Naive thymus-derived CD8-positive, alpha-beta T cell (primary cell): ENCODE data around the gene LPGAT1. TPM values are rescaled to one million over a fixed set of nuclear protein-coding genes. Genes with fewer than 3 reads are reported as not detected.
"Not testable (repeated sequence)": the region's sequence is repeated elsewhere in the genome, so short reads cannot be mapped to it uniquely, and the experiment has no call there.

Experiments used
- ATAC-seq, 2 donors: fragments of 150-1000 bp; cut with Tn5 transposase in 1 of 2; sonication (Bioruptor Pico), chemical (Tn5 transposase) in 1 of 2; 1 replicate in 1 of 2; 2 replicates in 1 of 2; pipeline ENCODE4 v1.10.0; 2021; ENCODE audit warnings: mild to moderate bottlenecking in 2 of 2, moderate library complexity in 2 of 2
- POLR2A ChIA-PET: fragments of 350-600 bp; sonication (Branson Sonifier 250); formaldehyde crosslinking; loops from one replicate; lab custom pipeline; 2021; ENCODE audit warnings: antibody characterized with exemption; lab: Charles Lee
- DNase-seq, 10 donors: peaks; one replicate each; pipeline versions ENCODE4 v3.0.0 to v3.0.0-alpha.2; 2020 to 2022
- H3K27ac Mint-ChIP-seq, 10 donors: one replicate each; pipeline ENCODE4 v1.8.0; 2020 to 2022; ENCODE audit warnings: mild to moderate bottlenecking in 10 of 10, mixed read lengths in 10 of 10, moderate library complexity in 4 of 10, inconsistent platforms in 1 of 10
- H3K27me3 Mint-ChIP-seq, 5 donors: one replicate each; pipeline ENCODE4 v1.8.0; 2021 to 2022; ENCODE audit warnings: mixed read lengths in 5 of 5
- H3K36me3 Mint-ChIP-seq, 3 donors: one replicate each; pipeline ENCODE4 v1.8.0; 2020 to 2022; ENCODE audit warnings: mixed read lengths in 3 of 3, mild to moderate bottlenecking in 2 of 3, inconsistent platforms in 1 of 3
- H3K4me1 Mint-ChIP-seq, 4 donors: one replicate each; pipeline ENCODE4 v1.8.0; 2021 to 2022; ENCODE audit warnings: mixed read lengths in 4 of 4
- H3K4me3 Mint-ChIP-seq, 10 donors: one replicate each; pipeline ENCODE4 v1.8.0; 2020 to 2022; ENCODE audit warnings: mild to moderate bottlenecking in 10 of 10, mixed read lengths in 10 of 10, moderate library complexity in 6 of 10, inconsistent platforms in 1 of 10
- H3K9me3 Mint-ChIP-seq, 9 donors: one replicate each; pipeline ENCODE4 v1.8.0; 2020 to 2022; ENCODE audit warnings: mixed read lengths in 9 of 9, mild to moderate bottlenecking in 3 of 9, inconsistent platforms in 1 of 9, moderate library complexity in 1 of 9
- polyA plus RNA-seq, 3 donors: library from polyadenylated mRNA; unstranded; fragments of 300-500 nt; fragmentation: Illumina TruSeq; gene quantifications; one replicate each; pipeline ENCODE4 v1.2.3, GENCODE V29; 2021
- total RNA-seq, 8 experiments: library from RNA in 2 of 8; stranded (reverse) in 2 of 8; gene quantifications; one replicate each; pipeline ENCODE4 v1.2.3 and lab custom pipeline; 2021 to 2026

The LPGAT1 gene
- total and polyA plus RNA-seq, 5 experiments from 2014 or later: 6.1 to 21.0 (median 15.7) TPM

GRCh38 chr1:211704543-211704942 lies 126.0 kb downstream of the LPGAT1 start:
- Mint-ChIP-seq H3K36me3 (no peaks in the 10 kb centered on the region), H3K9me3 (no peaks in the 10 kb centered on the region), H3K4me3 (no peak overlapping the region), H3K27me3 (no peaks in the 10 kb centered on the region), H3K27ac (no peak overlapping the region), H3K4me1 (peaks cover 0 to 4% (median 2%) of the 10 kb centered on the region in 4 donors)
- POLR2A ChIA-PET: no interaction called here
- no peak for ATAC-seq
- DNase-seq: no peak

DNA sequence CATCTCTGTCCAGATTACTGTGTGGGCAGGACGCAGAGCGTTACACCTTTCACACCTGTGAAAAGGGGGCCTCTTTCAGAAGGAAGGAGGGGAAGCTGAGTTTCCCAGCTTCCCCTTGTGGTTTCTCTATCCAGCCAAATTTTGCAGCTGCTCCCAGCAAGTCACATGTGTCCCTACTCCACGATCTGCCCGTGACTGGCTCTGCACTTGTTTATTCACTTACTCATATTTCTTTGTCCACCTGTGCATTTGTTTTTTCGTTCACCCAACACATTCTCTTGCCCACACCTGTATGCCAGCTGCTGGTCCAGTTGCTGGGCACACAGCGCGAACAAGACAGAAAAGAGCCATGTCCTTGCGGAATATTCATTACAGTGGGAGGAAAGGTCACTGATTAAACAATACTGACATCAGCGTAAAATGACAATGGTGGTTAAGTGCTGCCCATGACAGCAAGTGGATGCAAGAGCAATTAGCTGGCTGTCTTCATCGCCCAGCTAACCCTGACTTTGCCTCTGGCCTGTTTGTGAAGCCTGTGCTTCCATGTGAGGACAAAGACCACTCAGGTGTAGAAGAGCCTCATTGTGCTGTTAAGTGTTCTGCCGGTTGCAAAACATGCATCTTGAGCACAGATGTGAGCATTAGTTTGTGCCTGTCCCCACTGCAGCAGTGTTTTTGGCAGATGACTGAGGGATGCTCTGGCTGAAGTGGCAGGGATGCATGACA lies 126.6 kb downstream of the LPGAT1 start:
- ATAC-seq (no peak), DNase-seq (no peak)
- H3K9me3 Mint-ChIP-seq: no peaks in the 10 kb centered on the region
- H3K4me1 Mint-ChIP-seq: peaks cover 2 to 8% (median 4%) of the 10 kb centered on the region in 4 donors
- peaks cover 0 to 1% (median 0%) of the 10 kb centered on the region in 5 donors for H3K27me3 Mint-ChIP-seq
- H3K27ac Mint-ChIP-seq: peak overlapping the region in 1 of 10 donors; percentile 17
- POLR2A ChIA-PET: no interaction called here
- H3K4me3 Mint-ChIP-seq: no peak overlapping the region
- no peaks in the 10 kb centered on the region for H3K36me3 Mint-ChIP-seq

DNA sequence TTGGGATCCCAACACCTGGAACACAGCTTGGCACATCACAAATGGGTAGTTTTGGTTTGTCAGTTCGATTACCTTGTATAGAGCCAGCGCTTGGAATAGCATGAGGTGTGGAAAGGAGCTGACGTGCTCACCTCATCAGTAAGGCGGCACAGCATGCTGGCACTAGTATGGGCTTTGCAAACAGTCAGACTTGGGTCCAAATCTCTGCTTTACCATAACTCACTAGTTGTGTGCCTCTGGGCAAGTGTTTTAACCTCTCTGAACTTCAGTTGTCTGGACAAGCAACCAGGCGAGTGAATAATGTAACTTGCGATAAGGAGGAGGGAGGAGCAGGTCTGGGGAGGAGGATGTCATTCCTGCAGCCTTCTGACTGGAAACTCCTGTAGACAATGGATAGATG lies 128.8 kb downstream of the LPGAT1 start:
- Mint-ChIP-seq H3K9me3 (no peaks in the 10 kb centered on the region), H3K27me3 (peaks cover 0 to 1% (median 0%) of the 10 kb centered on the region in 5 donors), H3K36me3 (no peaks in the 10 kb centered on the region), H3K4me1 (peaks cover 4 to 28% (median 21%) of the 10 kb centered on the region in 4 donors), H3K27ac (peak overlapping the region in 2 of 10 donors; percentile 3 to 11), H3K4me3 (no peak overlapping the region)
- DNase-seq (no peak), ATAC-seq (no peak)
- POLR2A ChIA-PET: no interaction called here

DNA sequence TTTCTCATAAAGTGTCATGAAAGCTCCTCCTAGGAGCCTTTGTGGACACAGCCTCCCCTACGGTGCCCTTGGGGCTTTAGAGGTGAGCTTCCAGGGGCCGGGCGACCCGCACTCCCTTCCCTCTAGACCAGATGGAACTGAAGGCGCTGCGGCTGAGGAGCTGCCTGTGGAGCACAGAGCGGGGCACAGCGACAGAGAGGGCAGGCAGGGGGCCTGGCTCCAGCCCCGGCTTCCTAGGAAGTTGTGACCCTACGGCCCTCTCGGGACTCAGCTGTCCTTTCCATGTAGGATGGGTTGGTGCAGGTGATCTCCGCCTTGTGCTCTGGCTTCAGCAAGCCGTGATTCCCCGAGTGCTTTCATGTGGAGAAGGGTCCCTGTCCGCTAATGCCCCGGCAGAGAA lies 131.5 kb downstream of the LPGAT1 start:
- no peak for DNase-seq
- Mint-ChIP-seq H3K9me3 (peaks cover 0 to 12% (median 0%) of the 10 kb centered on the region in 9 donors), H3K27me3 (peaks cover 0 to 1% (median 0%) of the 10 kb centered on the region in 5 donors), H3K4me3 (peak overlapping the region in 9 of 10 donors; percentile 36 to 86 (median 64)), H3K36me3 (peaks cover 0 to 2% (median 0%) of the 10 kb centered on the region in 3 donors), H3K27ac (peak overlapping the region in 3 of 10 donors; percentile 16 to 62 (median 29)), H3K4me1 (peaks cover 6 to 54% (median 39%) of the 10 kb centered on the region in 4 donors)
- ATAC-seq: no peak
- POLR2A ChIA-PET: no interaction called here

DNA sequence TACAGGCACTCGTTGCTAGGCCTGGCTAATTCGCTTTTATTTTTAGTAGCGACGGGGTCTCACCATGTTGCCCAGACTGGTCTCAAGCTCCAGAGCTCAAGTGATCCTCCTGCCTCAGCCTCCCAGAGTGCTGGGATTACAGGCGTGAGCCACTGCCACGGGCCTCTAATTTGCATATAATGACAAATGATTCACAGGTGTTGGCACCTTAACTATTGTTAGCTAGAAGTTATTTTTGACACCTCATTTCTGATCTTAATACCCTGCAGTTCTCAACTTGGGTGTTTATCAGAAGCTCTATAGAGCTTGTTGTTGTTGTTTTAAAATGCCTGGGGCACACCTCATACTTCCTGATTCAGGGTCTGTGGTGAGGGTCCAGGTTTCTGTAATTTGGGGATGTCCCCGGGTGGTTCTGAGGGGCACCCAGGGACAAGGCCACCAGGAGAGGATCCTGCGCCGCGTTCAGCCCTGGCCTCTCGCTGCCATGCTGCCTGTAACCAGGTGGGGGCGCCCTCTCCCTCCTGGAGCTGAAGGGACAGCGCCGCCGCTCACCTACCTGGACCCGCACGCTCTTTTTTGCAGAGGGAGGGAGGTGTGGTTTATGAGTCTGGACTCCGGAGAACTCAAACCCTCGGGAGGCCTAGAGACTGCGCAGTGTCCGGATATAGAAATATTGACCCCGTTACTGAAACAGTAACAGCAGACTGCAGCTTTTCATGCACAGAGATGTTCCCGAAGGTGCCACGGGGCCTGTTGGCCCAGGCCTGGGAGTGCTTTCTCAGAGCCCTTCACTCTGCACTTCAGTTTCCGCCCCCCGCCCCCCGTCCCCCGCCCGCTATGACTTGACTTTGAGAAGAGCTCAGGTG lies 132.2 kb downstream of the LPGAT1 start:
- ATAC-seq (peak; percentile 92 to 95), DNase-seq (peak; percentile 55 to 87 (median 80))
- H3K9me3 Mint-ChIP-seq: peaks cover 0 to 12% (median 0%) of the 10 kb centered on the region in 9 donors
- H3K36me3 Mint-ChIP-seq: peaks cover 0 to 2% (median 0%) of the 10 kb centered on the region in 3 donors
- peaks cover 6 to 56% (median 39%) of the 10 kb centered on the region in 4 donors for H3K4me1 Mint-ChIP-seq
- H3K27ac Mint-ChIP-seq: peak overlapping the region in 4 of 10 donors; percentile 36 to 70 (median 51)
- peaks cover 0 to 1% (median 0%) of the 10 kb centered on the region in 5 donors for H3K27me3 Mint-ChIP-seq
- peak overlapping the region; percentile 55 to 86 (median 70) for H3K4me3 Mint-ChIP-seq
- POLR2A ChIA-PET: interaction anchor here (1.1 kb wide), 2 partner anchors 15 to 337 kb away, joined by 3 read pairs; partner anchors contain the start of genes DTL and INTS7

GRCh38 chr1:211697356-211697755 lies 133.2 kb downstream of the LPGAT1 start:
- DNase-seq (peak in 1 of 10 donors; percentile 31), ATAC-seq (no peak)
- H3K27ac Mint-ChIP-seq: peak overlapping the region in 1 of 10 donors; percentile 28
- H3K4me3 Mint-ChIP-seq: no peak overlapping the region
- peaks cover 0 to 1% (median 0%) of the 10 kb centered on the region in 5 donors for H3K27me3 Mint-ChIP-seq
- peaks cover 0 to 12% (median 0%) of the 10 kb centered on the region in 9 donors for H3K9me3 Mint-ChIP-seq
- peaks cover 0 to 2% (median 0%) of the 10 kb centered on the region in 3 donors for H3K36me3 Mint-ChIP-seq
- H3K4me1 Mint-ChIP-seq: peaks cover 6 to 56% (median 39%) of the 10 kb centered on the region in 4 donors
- POLR2A ChIA-PET: interaction anchor here (0.6 to 1.1 kb wide), 2 partner anchors 145 to 338 kb away, joined by 3 read pairs; partner anchors contain the start of genes DTL and INTS7

- DNase-seq (peak in 3 of 10 donors; percentile 13 to 21 (median 15)), ATAC-seq (peak in 1 of 2 donors; percentile 43)
- Mint-ChIP-seq H3K27me3 (peaks cover 0 to 1% (median 0%) of the 10 kb centered on the region in 5 donors), H3K27ac (peak overlapping the region in 9 of 10 donors; percentile 25 to 82 (median 57)), H3K4me3 (peak overlapping the region in 8 of 10 donors; percentile 26 to 66 (median 48)), H3K4me1 (peaks cover 4 to 58% (median 40%) of the 10 kb centered on the region in 4 donors), H3K36me3 (peaks cover 0 to 2% (median 0%) of the 10 kb centered on the region in 3 donors), H3K9me3 (peaks cover 0 to 14% (median 0%) of the 10 kb centered on the region in 9 donors)
- POLR2A ChIA-PET: interaction anchor here (1.1 to 1.6 kb wide), 2 partner anchors 13 to 15 kb away, joined by 4 to 6 read pairs; no protein-coding TSS in a partner anchor
Observed at GRCh38 chr1:211695135-211695816, 135.3 kb downstream of the LPGAT1 start.

GRCh38 chr1:211693911-211694310 lies 136.7 kb downstream of the LPGAT1 start:
- Mint-ChIP-seq H3K4me1 (peaks cover 4 to 57% (median 35%) of the 10 kb centered on the region in 4 donors), H3K9me3 (peaks cover 0 to 14% (median 0%) of the 10 kb centered on the region in 9 donors), H3K27ac (peak overlapping the region in 3 of 10 donors; percentile 52 to 65 (median 60))
- H3K27me3 Mint-ChIP-seq, H3K4me3 Mint-ChIP-seq, DNase-seq, POLR2A ChIA-PET, ATAC-seq, H3K36me3 Mint-ChIP-seq: not testable (repeated sequence)

Other genes with a start within 250 kb of the LPGAT1 start
- under 1 TPM in 1 of 2 experiments, not detected in 1; 0.16 TPM for gene NEK2, start 155.1 kb downstream of the LPGAT1 start, total RNA-seq
- gene NEK2, start 155.1 kb downstream of the LPGAT1 start, polyA plus RNA-seq: under 1 TPM in 1 of 3 donors, not detected in 2; 0.60 TPM
- gene INTS7, start 204.8 kb upstream of the LPGAT1 start, total RNA-seq: 1 to 10 TPM; 8.1 TPM
- gene INTS7, start 204.8 kb upstream of the LPGAT1 start, polyA plus RNA-seq: 1 to 10 TPM; 6.2 to 7.6 (median 7.3) TPM
- under 1 TPM; 0.19 to 0.60 TPM for gene DTL, start 205.0 kb upstream of the LPGAT1 start, total RNA-seq
- gene DTL, start 205.0 kb upstream of the LPGAT1 start, polyA plus RNA-seq: under 1 TPM; 0.11 to 0.62 (median 0.34) TPM